ENCODE measurements around the gene SEZ6L.

SEZ6L gene

GRCh38 chr22:26197425-26197824 lies 28.2 kb downstream of the SEZ6L start:
- TF ChIP-seq CTCF (IDR thresholded peaks at IDR 0.05; ENCODE audit: low read depth, low read length): no peak

GRCh38 chr22:26199665-26200064 lies 30.4 kb downstream of the SEZ6L start:
- no peak for DNase-seq (ENCODE audit: extremely low read depth, low read depth)
- no peak for TF ChIP-seq CTCF (IDR thresholded peaks at IDR 0.05; ENCODE audit: low read depth, low read length)

More at GRCh38 chr22:26197425-26197824, 28.2 kb downstream of the SEZ6L start:
- DNase-seq (ENCODE audit: extremely low read depth, low read depth): no peak

- no peak for TF ChIP-seq CTCF (IDR thresholded peaks at IDR 0.05; ENCODE audit: low read depth, low read length)
Measured at GRCh38 chr22:26202280-26202924, 33.1 kb downstream of the SEZ6L start.

GRCh38 chr22:26205494-26205893 lies 36.2 kb downstream of the SEZ6L start:
- TF ChIP-seq CTCF (IDR thresholded peaks at IDR 0.05; ENCODE audit: low read depth, low read length): no peak
- no peak for DNase-seq (ENCODE audit: extremely low read depth, low read depth)

More at GRCh38 chr22:26202280-26202924, 33.1 kb downstream of the SEZ6L start:
- DNase-seq (ENCODE audit: extremely low read depth, low read depth): no peak

- TF ChIP-seq CTCF (IDR thresholded peaks at IDR 0.05; ENCODE audit: low read depth, low read length): no peak
- DNase-seq (ENCODE audit: extremely low read depth, low read depth): no peak
Measured at GRCh38 chr22:26210334-26210733, 41.1 kb downstream of the SEZ6L start.

- no peak for DNase-seq (ENCODE audit: extremely low read depth, low read depth)
- no peak for TF ChIP-seq CTCF (IDR thresholded peaks at IDR 0.05; ENCODE audit: low read depth, low read length)
Measured at GRCh38 chr22:26213826-26214225, 44.6 kb downstream of the SEZ6L start.

GRCh38 chr22:26214466-26214865 lies 45.2 kb downstream of the SEZ6L start:
- no peak for TF ChIP-seq CTCF (IDR thresholded peaks at IDR 0.05; ENCODE audit: low read depth, low read length)
- DNase-seq (ENCODE audit: extremely low read depth, low read depth): no peak

Data from AG09319 (cell line).